GM12801 (cell line): ENCODE results near the gene CHD8.

ENCODE experiments used
- CTCF ChIP-seq: IDR thresholded peaks from one replicate; pipeline ENCODE4 v1.5.1; 2011; ENCODE audit warnings: control low read depth; ENCODE audit not compliant: insufficient read length; ENCODE audit errors: extremely low read depth

Gene CHD8

DNA sequence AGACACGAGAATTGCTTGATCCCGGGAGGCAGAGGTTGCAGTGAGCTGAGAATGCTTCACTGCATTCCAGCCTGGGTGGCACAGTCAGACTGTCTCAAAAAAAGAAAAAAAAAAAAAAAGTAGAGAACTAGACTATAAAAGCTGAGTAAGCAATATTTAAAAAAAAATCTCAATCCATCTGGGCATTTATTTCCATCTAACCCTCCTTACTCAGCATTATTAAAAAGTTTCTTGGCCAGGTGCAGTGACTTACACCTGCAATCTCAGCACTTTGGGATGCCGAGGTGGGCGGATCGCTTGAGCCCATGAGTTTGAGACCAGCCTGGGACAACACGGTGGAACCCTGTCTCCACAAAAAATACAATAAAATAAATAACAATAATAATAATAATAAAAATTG is 76.6 kb downstream of the CHD8 start:
- TF ChIP-seq CTCF, result no peak

DNA sequence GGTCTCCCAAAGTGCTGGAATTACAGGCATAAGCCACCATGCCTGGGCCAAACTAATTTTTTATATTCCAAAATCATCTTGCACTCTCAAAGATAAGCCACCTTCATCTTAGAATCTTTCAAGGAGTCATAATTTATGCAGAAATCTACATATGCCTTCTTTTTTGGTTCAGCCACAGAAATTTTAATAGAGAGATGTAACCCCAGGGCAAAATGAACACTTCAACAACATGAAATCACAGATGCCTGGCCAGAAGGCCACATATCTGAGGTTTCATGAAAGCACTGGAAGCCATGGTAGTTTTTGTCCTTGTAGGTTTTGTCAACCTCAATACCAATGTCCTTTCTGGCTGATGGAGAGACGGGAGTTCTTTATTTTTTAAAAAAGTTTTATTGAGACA is 81.9 kb downstream of the CHD8 start:
- no peak for TF ChIP-seq CTCF

GRCh38 chr14:21369949-21370679 is 85.8 kb downstream of the CHD8 start:
- TF ChIP-seq CTCF, result no peak

DNA sequence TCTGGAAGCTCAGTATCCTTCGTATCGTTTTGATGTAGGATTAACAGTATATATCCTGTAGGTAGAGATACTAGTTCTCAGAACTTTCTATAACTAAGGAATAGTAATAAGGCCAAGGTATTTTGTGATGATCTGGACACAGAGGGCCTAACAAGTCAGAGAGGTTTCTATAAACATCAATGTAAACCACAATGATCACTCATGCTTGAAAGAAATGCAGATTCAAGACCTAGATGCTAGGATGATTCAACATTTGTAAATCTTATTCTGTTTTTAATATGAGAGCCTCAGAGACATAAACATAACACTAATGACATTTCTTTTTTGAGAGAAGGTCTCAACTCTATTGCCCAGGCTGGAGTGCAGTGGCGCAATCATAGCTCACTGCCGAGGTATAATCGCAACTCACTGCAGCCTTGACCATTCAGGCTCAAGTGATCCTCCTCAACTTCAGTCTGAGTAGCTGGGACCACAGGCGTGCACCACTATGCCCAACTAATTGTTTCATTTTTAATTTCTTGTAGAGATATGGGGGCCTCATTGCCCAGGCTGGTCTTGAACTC is 88.3 kb downstream of the CHD8 start:
- TF ChIP-seq CTCF, result no peak

GRCh38 chr14:21356511-21356910 is 99.4 kb downstream of the CHD8 start:
- no peak for TF ChIP-seq CTCF

- no peak for TF ChIP-seq CTCF
Observed at GRCh38 chr14:21352587-21352986, 103.3 kb downstream of the CHD8 start.

DNA sequence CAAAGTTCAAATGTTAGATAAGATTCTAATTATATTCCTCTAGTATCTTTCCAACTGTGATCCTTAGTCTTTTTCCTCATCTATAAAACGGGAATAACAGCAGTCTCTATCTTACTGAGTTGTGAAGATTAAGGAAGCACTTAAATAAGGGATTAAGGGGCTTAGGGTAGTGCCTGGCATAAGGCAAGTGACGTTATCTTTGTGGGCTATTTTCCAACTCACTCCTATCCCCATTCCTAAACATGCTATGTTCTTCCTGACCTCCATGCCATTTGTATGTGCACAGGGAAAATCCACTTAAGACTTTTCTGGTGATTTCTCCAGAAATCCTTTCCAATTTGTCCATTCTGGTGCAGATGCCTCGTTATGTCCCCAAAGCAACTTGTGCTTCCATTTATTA is 105.4 kb downstream of the CHD8 start:
- TF ChIP-seq CTCF, result no peak

DNA sequence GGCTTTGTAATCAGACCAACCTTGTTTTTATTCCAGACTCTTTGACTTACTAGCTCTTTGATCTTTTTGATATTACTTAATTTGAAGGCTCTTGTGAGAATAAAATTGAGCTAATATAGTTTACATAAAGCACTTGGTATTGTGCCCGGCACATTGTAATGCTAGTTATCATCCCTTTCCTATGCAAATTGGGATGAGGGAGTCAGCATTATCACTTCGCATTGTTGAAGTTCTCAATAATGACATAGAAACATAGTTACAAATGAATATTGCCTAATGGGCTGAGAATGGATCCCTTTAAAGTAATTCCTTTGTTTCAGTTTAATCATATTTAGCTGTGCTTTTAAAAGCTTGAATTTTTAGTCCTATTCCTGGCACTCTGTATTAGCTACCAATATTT is 108.7 kb downstream of the CHD8 start:
- no peak for TF ChIP-seq CTCF
